PC-9 (cell line): Measurements from ENCODE around the gene TMEM235.

Experiments
- CTCF ChIP-seq: fragments of 200-600 bp; sonication (generic); conservative IDR thresholded peaks from 2 replicates; pipeline ENCODE4 v1.6.1; 2017; ENCODE audit warnings: mixed run types, antibody characterized with exemption, mild to moderate bottlenecking, moderate library complexity
- EZH2 ChIP-seq: fragments of 200-600 bp; sonication (generic); IDR thresholded peaks from 2 replicates; pipeline ENCODE4 v1.8.0; 2017; ENCODE audit warnings: antibody characterized with exemption, low read depth

GRCh38 chr17:78281249-78281845 is 49.9 kb downstream of the TMEM235 start:
- no peak for TF ChIP-seq CTCF
- no peak for TF ChIP-seq EZH2
